ENCODE results near the gene NTN1. TPM values are rescaled to one million over a fixed set of nuclear protein-coding genes. Genes with fewer than 3 reads are reported as not detected.

NTN1 gene
- total and polyA plus RNA-seq, 7 donors: 0.38 to 2.1 (median 0.85) TPM

DNA sequence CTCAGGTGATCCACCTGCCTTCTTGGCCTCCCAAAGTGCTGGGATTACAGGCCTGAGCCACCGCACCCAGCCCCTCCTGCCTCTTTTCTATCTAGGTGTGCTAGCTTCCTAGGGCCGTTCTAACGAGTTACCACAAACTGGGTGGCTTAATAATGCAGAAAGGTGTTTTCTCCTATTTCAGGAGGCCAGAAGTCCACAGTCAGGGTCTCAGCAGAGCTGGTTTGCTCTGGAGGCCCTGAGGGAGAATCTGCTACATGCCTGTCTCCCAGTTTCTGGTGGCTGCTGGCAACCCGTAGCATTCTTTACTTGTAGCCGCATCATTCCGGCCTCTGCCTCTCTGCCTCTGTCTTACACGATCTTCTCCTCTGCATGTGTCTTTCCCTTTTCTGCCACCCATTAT lies 89.2 kb downstream of the NTN1 start:
- no peak for ATAC-seq
- no peak for TF ChIP-seq CTCF (IDR thresholded peaks at IDR 0.05)
- H3K4me1 ChIP-seq: no peaks in the 10 kb centered on the region
- no peaks in the 10 kb centered on the region for H3K36me3 ChIP-seq (ENCODE audit: insufficient read depth in 1 of 2, low read depth in 1 of 2)
- no peak overlapping the region for H3K4me3 ChIP-seq
- WGBS, 3 donors: 93 to 95% (median 95%) methylated on average over 7 of the region's 7 CpGs
- no peaks in the 10 kb centered on the region for H3K9me3 ChIP-seq
- intact Hi-C loops (cut with DNase I): no loop called here
- H3K27ac ChIP-seq: no peak overlapping the region
- H3K27me3 ChIP-seq (ENCODE audit: insufficient read depth in 3 of 3, low read length in 2 of 3): peaks cover 0 to 5% (median 0%) of the 10 kb centered on the region in 3 donors
- no peak for DNase-seq

- no peak overlapping the region for H3K27ac ChIP-seq
Observed at GRCh38 chr17:9115214-9116191, 94.2 kb downstream of the NTN1 start.

DNA sequence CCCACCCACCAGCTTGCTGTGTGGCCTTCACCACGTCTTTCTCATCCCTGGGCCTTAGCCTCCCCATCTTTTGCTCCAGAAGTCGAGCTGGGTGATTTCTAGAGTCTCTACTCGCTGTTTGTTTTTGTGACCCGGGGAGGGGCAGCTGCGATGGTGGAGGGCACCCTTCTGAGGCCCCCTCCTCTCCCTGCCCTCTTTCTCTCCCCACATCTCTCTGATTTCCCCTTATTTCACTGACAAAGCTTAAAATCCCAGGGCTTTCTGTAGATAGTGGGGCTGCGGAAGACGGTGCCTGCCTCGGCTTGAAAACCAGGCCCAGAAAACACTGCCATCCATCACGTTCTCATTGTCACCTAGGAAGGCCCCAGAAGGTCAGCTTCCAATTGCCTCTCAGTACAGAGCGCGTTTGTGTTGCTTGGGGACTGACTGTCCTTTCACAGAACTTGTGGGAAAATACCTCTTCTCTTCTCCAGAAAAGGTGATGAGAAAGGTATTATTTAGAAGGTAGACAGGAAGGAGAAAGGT lies 95.1 kb downstream of the NTN1 start:
- H3K36me3 ChIP-seq (ENCODE audit: insufficient read depth in 1 of 2, low read depth in 1 of 2): no peaks in the 10 kb centered on the region
- no peak overlapping the region for H3K4me3 ChIP-seq
- ATAC-seq (no peak), DNase-seq (no peak)
- TF ChIP-seq CTCF (IDR thresholded peaks at IDR 0.05): no peak
- 83 to 88% (median 84%) methylated on average over 11 of the region's 11 CpGs for WGBS, 3 donors
- intact Hi-C loops (cut with DNase I): no loop called here
- H3K4me1 ChIP-seq: no peaks in the 10 kb centered on the region
- peaks cover 7% of the 10 kb centered on the region for H3K9me3 ChIP-seq
- peaks cover 0 to 13% (median 6%) of the 10 kb centered on the region in 3 donors for H3K27me3 ChIP-seq (ENCODE audit: insufficient read depth in 3 of 3, low read length in 2 of 3)
- H3K27ac ChIP-seq: no peak overlapping the region

More at GRCh38 chr17:9115214-9116191, 94.2 kb downstream of the NTN1 start:
- Histone ChIP-seq H3K36me3 (ENCODE audit: insufficient read depth in 1 of 2, low read depth in 1 of 2) (no peaks in the 10 kb centered on the region), H3K27me3 (ENCODE audit: insufficient read depth in 3 of 3, low read length in 2 of 3) (peaks cover 0 to 13% (median 6%) of the 10 kb centered on the region in 3 donors), H3K4me1 (no peaks in the 10 kb centered on the region), H3K9me3 (peaks cover 7% of the 10 kb centered on the region), H3K4me3 (peak overlapping the region; percentile 46)
- TF ChIP-seq CTCF (IDR thresholded peaks at IDR 0.05): peak; percentile 8
- peak; percentile 73 to 83 for DNase-seq
- intact Hi-C loops (cut with DNase I): no loop called here
- ATAC-seq: peak in 3 of 4 donors; percentile 69 to 81 (median 71)
- 10 to 19% (median 16%) methylated on average over 35 to 41 of the region's 41 CpGs for WGBS, 3 donors

DNA sequence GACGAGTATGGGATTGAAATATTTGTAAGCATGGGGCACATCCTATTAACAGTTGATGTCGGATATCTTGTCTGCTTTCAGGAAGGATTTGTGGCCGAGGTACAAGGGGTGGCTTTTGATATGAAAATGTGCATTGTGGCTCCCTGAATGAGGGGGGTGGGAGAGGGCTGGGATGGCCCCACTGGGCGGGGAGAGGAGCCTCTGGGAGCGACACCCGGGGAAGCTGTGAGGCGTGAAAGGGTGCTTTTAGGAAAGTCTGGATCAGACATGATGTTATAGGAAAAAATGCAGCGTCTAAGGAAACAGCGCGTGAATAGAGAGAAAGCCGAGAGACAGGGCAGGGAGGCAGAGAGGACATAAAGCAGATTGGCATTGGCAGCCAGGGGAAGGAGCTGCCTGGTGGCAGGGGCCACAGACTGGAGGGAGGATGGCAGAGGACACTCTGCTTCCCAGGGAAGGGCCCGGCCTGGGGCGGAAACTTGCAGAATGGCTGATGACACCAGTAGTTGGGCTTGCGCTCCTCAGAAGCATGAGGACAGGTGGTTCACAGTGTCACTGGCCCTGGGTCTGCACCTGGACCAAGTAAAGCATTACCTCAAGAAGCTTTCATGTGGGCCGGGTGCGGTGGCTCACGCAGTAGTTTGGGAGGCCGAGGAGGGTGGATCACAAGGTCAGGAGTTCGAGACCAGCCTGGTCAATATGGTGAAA lies 95.7 kb downstream of the NTN1 start:
- Histone ChIP-seq H3K9me3 (peaks cover 7% of the 10 kb centered on the region), H3K4me1 (no peaks in the 10 kb centered on the region), H3K4me3 (no peak overlapping the region), H3K27me3 (ENCODE audit: insufficient read depth in 3 of 3, low read length in 2 of 3) (peaks cover 0 to 13% (median 6%) of the 10 kb centered on the region in 3 donors), H3K27ac (no peak overlapping the region), H3K36me3 (ENCODE audit: insufficient read depth in 1 of 2, low read depth in 1 of 2) (no peaks in the 10 kb centered on the region)
- intact Hi-C loops (cut with DNase I): no loop called here
- DNase-seq: no peak
- 93% methylated on average over 19 of the region's 19 CpGs for WGBS, 3 donors
- no peak for TF ChIP-seq CTCF (IDR thresholded peaks at IDR 0.05)
- no peak for ATAC-seq
